ENCODE measurements around the gene NSUN6. TPM values are rescaled to one million over a fixed set of nuclear protein-coding genes. Genes with fewer than 3 reads are reported as not detected.

NSUN6 gene
- total and polyA plus RNA-seq, 2 experiments from 2014 or later = 18.1 to 37.4 TPM

- H3K27ac ChIP-seq (ENCODE audit: low read depth) = no peak overlapping the region
- DNase-seq (ENCODE audit: low spot score) = no peak
- H3K79me2 ChIP-seq (replicated peaks; ENCODE audit: insufficient read depth) = no peaks in the 10 kb centered on the region; the same call in 1 of the 2 replicates
- no peaks in the 10 kb centered on the region for H4K20me1 ChIP-seq (replicated peaks; ENCODE audit: insufficient read depth)
- Mint-ChIP-seq H3K4me3 (no peak overlapping the region), H3K27me3 (ENCODE audit: insufficient read depth, low read depth, poor library complexity) (peaks cover 4% of the 10 kb centered on the region), H3K4me1 (peaks cover 9% of the 10 kb centered on the region; the same call in 2 of the 3 replicates), H3K9me3 (peaks cover 14% of the 10 kb centered on the region), H3K36me3 (ENCODE audit: low read depth) (peaks cover 73% of the 10 kb centered on the region), H3K27ac (no peak overlapping the region)
- H3K4me3 ChIP-seq = no peak overlapping the region
- H3K4me2 ChIP-seq = no peak overlapping the region
- H3K36me3 ChIP-seq (ENCODE audit: insufficient read depth) = peaks cover 18% of the 10 kb centered on the region; the same call in 1 of the 2 replicates
- H3K27me3 ChIP-seq (ENCODE audit: insufficient read depth) = no peaks in the 10 kb centered on the region
- ATAC-seq = no peak
- H3K4me1 ChIP-seq (ENCODE audit: insufficient read depth) = no peaks in the 10 kb centered on the region
- no peaks in the 10 kb centered on the region for H3F3A ChIP-seq (replicated peaks; ENCODE audit: low read depth)
- TF ChIP-seq NANOG (IDR thresholded peaks at IDR 0.05; ENCODE audit: borderline replicate concordance) (no peak), STAT1 (IDR thresholded peaks at IDR 0.05; ENCODE audit: unreplicated experiment) (no peak), ETS1 (IDR thresholded peaks at IDR 0.05) (no peak), CREB1 (CRISPR knock-in tag; IDR thresholded peaks at IDR 0.05; ENCODE audit: low read depth) (no peak), ZNF114 (CRISPR knock-in tag; IDR thresholded peaks at IDR 0.05) (no peak), ZNF462 (CRISPR knock-in tag; IDR thresholded peaks at IDR 0.05) (no peak), JUNB (IDR thresholded peaks at IDR 0.05; ENCODE audit: unreplicated experiment) (no peak), EZH2 (IDR thresholded peaks at IDR 0.05; ENCODE audit: low read depth, unreplicated experiment) (no peak), EZH2phosphoT487 (IDR thresholded peaks at IDR 0.05; ENCODE audit: unreplicated experiment) (no peak), POLR2AphosphoS5 (IDR thresholded peaks at IDR 0.05; ENCODE audit: low read depth) (no peak), ZNF331 (CRISPR knock-in tag; IDR thresholded peaks at IDR 0.05; ENCODE audit: low read depth) (no peak), REST (IDR thresholded peaks at IDR 0.05; ENCODE audit: unreplicated experiment) (no peak), CTCF (conservative IDR thresholded peaks at IDR 0.05; ENCODE audit: low read depth in 2 of 2) (no peak)
- no peak overlapping the region for H2AFZ ChIP-seq
- no peaks in the 10 kb centered on the region for H3K9me2 ChIP-seq (ENCODE audit: insufficient read depth)
Measured at GRCh38 chr10:18582803-18583202, 68.6 kb downstream of the NSUN6 start.
